Motor neuron (in vitro differentiated cells): ENCODE data around the gene GRIN2A. TPM values are rescaled to one million over a fixed set of nuclear protein-coding genes. Genes with fewer than 3 reads are reported as not detected.
A peak's percentile ranks its signal among the peaks of the same experiment; 100 is the strongest.
"Not testable (repeated sequence)": the region's sequence is repeated elsewhere in the genome, so short reads cannot be mapped to it uniquely, and the experiment has no call there.

Experiments
- ATAC-seq, 8 experiments: fragments of 200-7000 bp; cut with Tn5 transposase; replicated peaks in 6 of 8; 2 replicates each; pipeline ENCODE4 v1.8.0; 2021; ENCODE audit warnings: mild to moderate bottlenecking in 8 of 8, moderate library complexity in 8 of 8
- H3K27ac ChIP-seq, 2 donors: fragments of 250-450 bp; sonication (Bioruptor Pico); 2 replicates each; pipeline ENCODE4 v1.9.0; 2021; ENCODE audit warnings: antibody characterized with exemption in 2 of 2, mild to moderate bottlenecking in 2 of 2, moderate library complexity in 1 of 2
- H3K4me1 ChIP-seq, 2 donors: fragments of 250-450 bp; sonication (Bioruptor Pico); replicated peaks in 1 of 2; 2 replicates each; pipeline ENCODE4 v1.6.1; 2021; ENCODE audit warnings: antibody characterized with exemption in 2 of 2, mild to moderate bottlenecking in 2 of 2, moderate library complexity in 1 of 2
- H3K4me3 ChIP-seq, 5 donors: fragments of 250-450 bp; sonication (Bioruptor Pico); 2 replicates each; pipeline ENCODE4 v1.9.0; 2021; ENCODE audit warnings: antibody characterized with exemption in 5 of 5, mild to moderate bottlenecking in 5 of 5, moderate library complexity in 4 of 5
- WGBS, 10 experiments: fragments of 450-650 bp; shearing (Covaris generic); methylation state at CpG; one replicate each; pipeline ENCODE4 v1.0.0; 2022; 5-methylcytosine and 5-hydroxymethylcytosine counted together
- in situ Hi-C, 9 experiments: fragments of 400-800 bp; cut with MboI; loops; one replicate each; pipeline ENCODE4 v1.15.0; 2021; ENCODE audit warnings: low sequenced_read_pairs in 9 of 9, low pct_unique_long_range_greater_than_20kb in 2 of 9; ENCODE audit not compliant: unreplicated experiment in 9 of 9
- total RNA-seq, 8 experiments: library from RNA; unstranded; fragments of 300-600 nt; gene quantifications; 2 replicates each; pipeline versions ENCODE4 v1.2.3 to v1.2.4, GENCODE V29; 2022

The GRIN2A gene
- total RNA-seq, 8 experiments from 2014 or later = 0.14 to 21.2 (median 2.9) TPM

DNA sequence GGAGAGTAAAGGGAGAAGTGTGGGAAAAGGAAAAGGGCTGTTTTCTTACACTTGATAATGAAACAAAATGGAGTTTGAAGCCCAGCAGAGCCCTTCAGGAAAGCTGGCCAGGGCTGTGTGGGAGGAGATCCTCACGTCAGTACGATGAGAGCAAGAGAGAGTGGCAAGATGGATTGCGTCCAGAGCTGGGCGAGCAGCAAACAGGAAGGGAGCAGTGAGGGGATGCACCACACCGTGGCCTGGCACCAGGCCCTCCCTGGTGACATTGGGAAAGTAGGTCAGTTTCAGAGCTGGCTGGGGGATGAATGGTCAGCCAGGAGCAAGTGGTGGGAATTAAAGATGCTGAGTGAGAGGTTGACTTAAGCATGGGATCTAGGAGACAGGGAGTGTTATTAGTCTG, 273.6 kb downstream of the GRIN2A start:
- H3K27ac ChIP-seq = no peak overlapping the region
- H3K4me3 ChIP-seq = no peak overlapping the region
- H3K4me1 ChIP-seq = peaks cover 4 to 6% of the 10 kb centered on the region in 2 donors
- in situ Hi-C loops = no loop called here
- WGBS, 10 experiments = 0 to 100% (median 75%) methylated on average over 1 to 4 of the region's 5 CpGs
- ATAC-seq = peak in 1 of 8 experiments; percentile 66

DNA sequence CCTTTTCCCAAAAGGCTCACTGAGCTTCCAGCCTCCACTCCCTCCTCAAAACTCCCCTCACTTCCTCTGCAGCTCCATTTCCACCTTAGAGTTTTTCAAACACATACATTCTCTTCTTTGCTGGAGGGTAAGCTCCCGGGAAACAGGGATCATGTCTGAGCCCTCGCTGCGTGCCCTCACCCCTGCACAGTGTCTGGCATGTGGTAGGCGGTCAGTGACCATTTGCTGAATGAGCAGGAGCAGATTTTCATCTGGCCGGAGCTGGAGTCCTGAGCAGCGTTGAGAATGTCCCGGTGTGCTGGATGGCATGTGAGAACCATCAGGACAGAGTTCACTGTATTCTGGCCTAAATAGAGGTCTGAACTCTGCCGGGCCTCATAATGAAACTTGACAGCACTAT, 274.5 kb downstream of the GRIN2A start:
- in situ Hi-C loops = no loop called here
- peak in 3 of 8 experiments; percentile 47 to 94 (median 69) for ATAC-seq
- WGBS, 10 experiments = 0 to 94% (median 63%) methylated on average over 1 to 6 of the region's 8 CpGs; no CpG with 5 or more reads in 2 of the 10 experiments
- Histone ChIP-seq H3K4me3 (no peak overlapping the region), H3K27ac (no peak overlapping the region), H3K4me1 (peaks cover 4 to 6% of the 10 kb centered on the region in 2 donors)

DNA sequence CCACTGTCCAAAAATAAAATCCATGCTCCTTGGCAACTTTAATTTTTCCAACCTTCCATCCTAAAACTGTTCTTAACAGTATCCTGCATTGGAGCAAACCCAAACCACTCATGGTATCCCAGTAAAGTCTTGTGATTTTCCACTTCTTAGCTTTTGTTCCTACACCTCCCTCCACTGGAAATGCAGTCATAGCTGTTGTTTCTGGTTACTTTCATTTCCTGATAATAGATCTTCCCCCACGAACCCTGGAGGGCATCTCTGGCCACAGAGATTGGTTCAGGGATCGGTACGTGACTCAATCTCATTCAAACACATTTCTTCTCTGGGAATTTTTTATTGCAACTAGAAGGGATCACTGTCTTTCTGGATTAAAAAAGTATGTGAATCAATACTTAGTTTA, 276.0 kb downstream of the GRIN2A start:
- Histone ChIP-seq H3K4me3 (no peak overlapping the region), H3K27ac (no peak overlapping the region), H3K4me1 (peaks cover 4 to 6% of the 10 kb centered on the region in 2 donors)
- in situ Hi-C loops = no loop called here
- no peak for ATAC-seq
- WGBS, 10 experiments = 0 to 100% (median 67%) methylated on average over 1 to 3 of the region's 3 CpGs; no CpG with 5 or more reads in 1 of the 10 experiments

DNA sequence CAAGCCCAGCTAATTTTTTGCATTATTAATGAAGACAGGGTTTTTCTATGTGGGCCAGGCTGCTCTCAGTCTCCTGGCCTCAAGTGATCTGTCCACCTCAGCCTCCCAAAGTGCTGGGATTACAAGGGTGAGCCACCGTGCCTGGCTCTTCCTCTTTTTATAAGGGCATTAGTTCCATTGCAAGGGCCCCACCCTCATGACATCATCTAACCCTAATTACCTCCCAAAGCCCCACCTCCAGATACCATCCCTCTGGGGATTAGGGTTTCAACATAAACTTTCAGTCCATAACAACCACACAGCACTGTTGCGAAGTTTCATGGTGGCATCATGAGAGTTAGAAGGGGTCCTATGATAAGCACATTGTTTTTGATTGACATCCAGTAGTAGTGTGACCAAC, 277.7 kb downstream of the GRIN2A start:
- peaks cover 4 to 6% of the 10 kb centered on the region in 2 donors for H3K4me1 ChIP-seq
- in situ Hi-C loops = no loop called here
- 17 to 100% (median 72%) methylated on average over 1 to 2 of the region's 2 CpGs; no CpG with 5 or more reads in 6 of the 10 experiments for WGBS, 10 experiments
- no peak overlapping the region for H3K27ac ChIP-seq
- no peak for ATAC-seq
- H3K4me3 ChIP-seq = no peak overlapping the region

DNA sequence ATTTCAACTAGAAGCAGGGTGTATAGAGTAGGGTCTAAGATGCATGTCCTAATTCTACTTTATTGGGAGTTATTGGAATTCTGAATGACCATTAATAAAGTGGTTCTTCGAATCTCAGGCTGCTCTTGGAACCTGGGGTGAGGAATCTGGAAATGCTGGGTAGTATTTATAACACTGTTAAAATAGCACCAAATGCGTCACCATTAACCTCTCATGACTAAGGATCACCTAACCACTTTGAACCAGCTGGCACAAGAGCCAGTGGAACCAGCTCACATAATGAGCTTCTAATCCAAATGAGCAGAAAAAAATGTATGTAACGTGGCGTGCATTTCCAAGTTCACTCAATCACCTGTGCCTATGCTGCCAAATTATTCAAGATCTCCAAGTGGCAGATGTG, 281.7 kb downstream of the GRIN2A start:
- in situ Hi-C loops = no loop called here
- Histone ChIP-seq H3K27ac (no peak overlapping the region), H3K4me1 (no peaks in the 10 kb centered on the region), H3K4me3 (no peak overlapping the region)
- 0 to 100% (median 90%) methylated on average over 2 to 4 of the region's 4 CpGs; no CpG with 5 or more reads in 2 of the 10 experiments for WGBS, 10 experiments
- no peak for ATAC-seq

DNA sequence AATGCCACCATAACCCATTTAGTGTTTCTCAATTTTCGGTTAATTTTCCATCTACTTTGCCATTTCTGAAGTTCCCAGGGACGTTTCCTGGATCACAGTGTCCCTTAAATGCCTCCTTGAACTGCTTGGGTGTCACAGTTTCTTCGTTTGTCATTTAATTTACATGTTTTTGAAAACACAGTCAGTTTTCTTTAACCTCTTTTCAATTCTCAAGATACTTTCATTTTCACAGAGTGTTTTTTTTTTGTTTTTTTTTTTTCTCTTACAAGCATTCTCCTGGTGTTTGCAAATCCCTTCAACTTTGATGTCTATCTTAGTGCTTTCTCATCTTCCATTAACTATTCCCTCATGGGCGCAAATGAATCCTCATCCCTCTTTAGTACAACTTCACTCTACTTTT, 283.7 kb downstream of the GRIN2A start:
- no peaks in the 10 kb centered on the region for H3K4me1 ChIP-seq
- no peak for ATAC-seq
- in situ Hi-C loops = no loop called here
- WGBS, 10 experiments = 0 to 92% (median 60%) methylated on average over 3 to 4 of the region's 4 CpGs
- H3K27ac ChIP-seq = no peak overlapping the region
- H3K4me3 ChIP-seq = no peak overlapping the region

DNA sequence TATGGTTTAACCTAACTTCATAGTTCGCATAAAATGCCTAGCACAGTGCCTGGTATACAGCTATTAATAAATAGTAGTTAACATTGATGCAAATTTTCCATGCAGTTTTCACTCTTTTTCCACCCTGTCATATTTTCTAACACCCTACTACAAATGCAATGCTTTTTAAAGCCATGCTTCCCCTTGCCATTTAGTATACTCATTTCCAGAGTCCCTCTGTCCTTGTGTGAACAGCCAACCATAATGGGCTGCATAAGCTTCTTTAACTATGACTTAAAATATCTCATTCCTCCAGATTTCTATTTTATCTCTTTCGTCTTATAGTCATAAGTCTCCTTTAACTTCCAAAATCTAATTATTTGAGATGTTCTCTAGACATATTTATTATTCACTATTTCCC, 284.1 kb downstream of the GRIN2A start:
- in situ Hi-C loops = no loop called here
- no peak overlapping the region for H3K4me3 ChIP-seq
- H3K4me1 ChIP-seq = no peaks in the 10 kb centered on the region
- ATAC-seq = no peak
- 0 to 100% (median 81%) methylated on average over 1 to 2 of the region's 2 CpGs for WGBS, 10 experiments
- H3K27ac ChIP-seq = no peak overlapping the region

DNA sequence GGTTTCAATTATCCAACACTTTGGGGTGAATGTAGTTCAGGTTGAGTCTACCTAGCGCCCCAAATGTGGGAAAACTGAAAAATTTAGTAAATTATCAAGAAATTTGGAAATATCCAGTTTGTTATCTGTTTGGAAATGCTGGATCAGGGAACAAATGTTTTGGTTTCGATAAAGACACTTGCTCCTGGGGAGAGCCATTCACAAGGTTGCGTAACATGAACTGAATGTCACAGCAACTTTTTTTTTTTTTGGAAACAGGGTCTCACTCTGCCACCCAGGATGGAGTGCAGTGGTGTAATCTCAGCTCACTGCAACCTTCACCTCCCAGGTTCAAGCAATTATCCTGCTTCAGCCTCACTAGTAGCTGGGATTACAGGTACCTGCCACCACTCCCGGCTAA, 286.4 kb downstream of the GRIN2A start:
- no peak for ATAC-seq
- H3K4me3 ChIP-seq = no peak overlapping the region
- 0 to 95% (median 84%) methylated on average over 2 to 4 of the region's 4 CpGs; no CpG with 5 or more reads in 2 of the 10 experiments for WGBS, 10 experiments
- H3K4me1 ChIP-seq = no peaks in the 10 kb centered on the region
- no peak overlapping the region for H3K27ac ChIP-seq
- in situ Hi-C loops = no loop called here

DNA sequence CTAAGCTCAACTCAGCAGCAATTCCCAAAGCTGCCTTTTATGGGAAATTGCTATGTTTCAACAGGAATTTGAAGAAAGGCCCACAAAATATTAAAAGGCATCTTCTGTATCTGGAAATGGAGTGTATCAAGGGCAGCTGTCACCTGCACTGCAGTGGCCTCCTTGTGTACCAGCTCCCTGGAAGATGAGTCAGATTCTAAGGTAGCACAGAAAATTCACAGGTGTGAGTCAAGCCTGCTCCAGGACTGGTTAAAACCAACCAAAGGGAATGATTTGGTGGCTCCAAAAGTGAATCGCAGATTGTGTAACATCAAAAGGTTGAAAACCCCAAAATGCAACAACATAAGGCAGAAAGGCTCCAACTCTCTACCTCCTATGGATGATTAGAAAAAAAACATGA, 296.4 kb downstream of the GRIN2A start:
- ATAC-seq = peak in 3 of 8 experiments; percentile 10 to 27 (median 26)
- Histone ChIP-seq H3K4me1 (peaks cover 7% of the 10 kb centered on the region in 2 donors), H3K27ac (no peak overlapping the region), H3K4me3 (no peak overlapping the region)
- in situ Hi-C loops = no loop called here
- 17 to 100% (median 96%) methylated on average over 1 of the region's 1 CpG; no CpG with 5 or more reads in 2 of the 10 experiments for WGBS, 10 experiments

DNA sequence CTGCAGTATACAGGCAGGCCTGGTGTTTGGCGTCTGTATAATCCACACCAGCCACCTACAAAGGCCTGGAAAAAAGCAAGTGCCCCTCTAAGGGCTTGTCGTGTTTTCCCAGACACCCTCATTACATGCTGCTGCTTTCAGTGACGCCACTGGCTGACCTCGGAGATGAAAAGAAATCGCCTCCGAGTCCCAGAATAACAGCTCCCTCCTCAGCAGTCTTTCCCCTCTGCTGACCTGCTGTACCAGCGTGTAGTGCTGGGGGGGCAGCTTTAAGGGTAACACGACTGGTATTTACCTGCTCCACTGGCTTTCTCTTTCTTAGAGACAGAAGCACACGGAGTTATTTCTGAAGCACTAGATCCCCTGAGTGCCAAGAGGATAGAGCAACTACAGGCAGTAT, 296.8 kb downstream of the GRIN2A start:
- Histone ChIP-seq H3K4me3 (no peak overlapping the region), H3K27ac (peak overlapping the region in 1 of 2 donors; percentile 42), H3K4me1 (peaks cover 7% of the 10 kb centered on the region in 2 donors)
- peak in 5 of 8 experiments; percentile 68 to 86 (median 84) for ATAC-seq
- 0 to 53% (median 44%) methylated on average over 1 to 8 of the region's 9 CpGs; no CpG with 5 or more reads in 4 of the 10 experiments for WGBS, 10 experiments
- in situ Hi-C loops = no loop called here

DNA sequence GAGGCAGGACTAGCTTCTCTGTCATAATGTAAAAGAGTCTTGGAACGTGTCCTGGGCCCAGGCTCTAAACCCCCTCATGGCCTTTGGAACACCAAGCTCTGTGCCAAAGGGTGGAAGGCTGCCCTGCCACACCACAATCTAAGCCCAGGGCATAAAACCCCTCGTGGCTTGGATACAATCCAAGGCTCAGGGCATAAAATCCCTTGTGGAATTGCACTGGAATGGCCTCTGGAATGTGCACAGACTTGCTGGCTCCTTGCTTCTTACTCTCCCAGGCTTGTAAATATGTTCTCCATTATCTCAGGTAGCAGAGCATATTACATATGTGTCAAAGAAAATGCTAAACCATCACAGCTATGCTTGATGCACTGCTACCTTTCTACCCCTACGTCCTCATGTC, 306.2 kb downstream of the GRIN2A start:
- H3K4me3 ChIP-seq, ATAC-seq, H3K4me1 ChIP-seq, in situ Hi-C loops, H3K27ac ChIP-seq: not testable (repeated sequence)
- WGBS, 10 experiments = 0 to 100% (median 64%) methylated on average over 1 to 2 of the region's 3 CpGs; no CpG with 5 or more reads in 3 of the 10 experiments

DNA sequence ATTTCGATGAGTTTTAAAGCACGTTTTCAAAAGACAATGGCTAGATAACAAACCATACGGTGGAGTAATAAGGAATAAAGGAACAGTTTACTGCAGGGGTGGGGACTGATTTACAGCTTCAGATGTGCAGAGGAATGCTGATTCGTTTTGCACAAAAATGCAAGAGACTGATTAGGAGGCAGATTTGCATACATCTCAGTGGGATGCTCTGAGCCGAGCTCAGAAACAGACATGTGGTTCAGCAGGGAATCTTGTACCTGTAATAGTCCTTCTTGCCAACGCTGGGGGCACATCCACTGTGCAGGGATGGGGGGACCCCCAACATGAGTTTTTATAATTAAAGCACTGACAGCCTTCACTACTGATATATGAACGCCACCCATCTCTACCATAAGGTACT, 308.0 kb downstream of the GRIN2A start:
- in situ Hi-C loops = no loop called here
- 0 to 61% (median 24%) methylated on average over 1 to 5 of the region's 7 CpGs; no CpG with 5 or more reads in 2 of the 10 experiments for WGBS, 10 experiments
- Histone ChIP-seq H3K4me3 (no peak overlapping the region), H3K27ac (no peak overlapping the region), H3K4me1 (no peaks in the 10 kb centered on the region)
- ATAC-seq = peak in 4 of 8 experiments; percentile 38 to 45 (median 44)

DNA sequence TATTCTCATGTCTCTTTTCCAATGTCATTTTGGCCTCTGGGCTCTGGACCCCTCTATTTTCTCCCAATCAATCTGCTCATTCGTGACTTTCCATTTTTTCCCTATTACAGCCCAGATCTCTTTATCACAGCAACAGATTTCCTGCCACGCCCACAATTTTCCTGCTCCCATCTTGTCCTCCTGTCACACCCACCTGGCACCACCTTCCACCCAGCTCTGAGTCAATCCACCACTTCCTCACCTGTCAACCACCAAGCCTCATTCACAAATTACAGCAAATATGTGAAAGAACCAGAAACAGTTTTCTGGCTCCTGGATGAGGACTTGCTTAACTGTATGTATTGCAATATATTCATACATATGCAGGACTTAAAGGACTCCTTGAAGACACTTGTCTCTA, 311.3 kb downstream of the GRIN2A start:
- Histone ChIP-seq H3K4me3 (no peak overlapping the region), H3K4me1 (no peaks in the 10 kb centered on the region), H3K27ac (no peak overlapping the region)
- WGBS, 10 experiments = 0 to 100% (median 90%) methylated on average over 1 to 2 of the region's 2 CpGs; no CpG with 5 or more reads in 2 of the 10 experiments
- no peak for ATAC-seq
- in situ Hi-C loops = no loop called here

DNA sequence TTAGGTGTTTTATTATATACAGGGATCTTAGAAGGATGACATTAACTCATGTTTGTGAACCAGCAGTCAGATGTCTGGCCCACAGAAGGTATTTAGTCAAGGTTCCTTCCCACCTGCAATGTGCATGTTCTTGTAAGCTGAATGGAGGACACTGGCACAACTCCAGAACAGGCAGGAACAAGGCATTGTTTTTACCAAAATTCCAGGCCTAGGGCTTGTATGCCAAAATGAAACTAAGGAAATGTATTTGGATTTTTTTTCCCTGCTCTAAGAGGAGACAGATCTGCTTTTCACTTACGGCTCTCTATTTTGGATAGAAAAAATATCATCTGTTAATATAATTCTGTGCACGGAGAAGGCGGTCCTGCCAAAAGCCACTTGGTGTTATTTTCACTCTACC, 312.5 kb downstream of the GRIN2A start:
- Histone ChIP-seq H3K27ac (no peak overlapping the region), H3K4me3 (no peak overlapping the region), H3K4me1 (peaks cover 0 to 8% of the 10 kb centered on the region in 2 donors)
- in situ Hi-C loops = no loop called here
- ATAC-seq = no peak
- 0 to 100% (median 94%) methylated on average over 1 to 3 of the region's 3 CpGs; no CpG with 5 or more reads in 4 of the 10 experiments for WGBS, 10 experiments
